Gastroesophageal sphincter (tissue), 3 donors: ENCODE measurements around the gene PRPF6.

Experiments
- CTCF ChIP-seq, 4 experiments: fragments of 200-600 bp in 2 of 4; fragments of 450-650 bp in 2 of 4; sonication (generic) in 1 of 4; IDR thresholded peaks; one replicate each; pipeline ENCODE4 v1.5.1; 2017 to 2019; ENCODE audit warnings: antibody characterized with exemption in 4 of 4, mild to moderate bottlenecking in 2 of 4, moderate library complexity in 2 of 4
- POLR2A ChIP-seq, 2 donors: fragments of 450-650 bp; IDR thresholded peaks; one replicate each; pipeline ENCODE4 v1.6.1; 2017; ENCODE audit warnings: antibody characterized with exemption in 2 of 2, mild to moderate bottlenecking in 2 of 2, moderate library complexity in 1 of 2

- no peak for TF ChIP-seq CTCF (IDR thresholded peaks at IDR 0.05)
- no peak for TF ChIP-seq POLR2A (IDR thresholded peaks at IDR 0.05)
Observed at GRCh38 chr20:64074963-64075362, 94.0 kb downstream of the PRPF6 start.
